Stimulated activated naive CD8-positive, alpha-beta T cell treated with anti-CD3 and anti-CD28 coated beads, Interleukin-15, amount 100 ng/mL, for 72 hours (primary cell): ENCODE data around the gene GTF2H4.

Experiments used
- ATAC-seq: fragments of 150-1000 bp; cut with Tn5 transposase; 2 replicates; pipeline ENCODE4 v1.10.0; 2021; ENCODE audit warnings: mild to moderate bottlenecking, moderate library complexity
- DNase-seq, 2 donors: peaks; one replicate each; pipeline ENCODE4 v3.0.0; 2021 to 2022
- H3K27ac Mint-ChIP-seq, 2 donors: one replicate each; pipeline ENCODE4 v1.8.0; 2022; ENCODE audit warnings: mild to moderate bottlenecking in 2 of 2, mixed read lengths in 2 of 2, moderate library complexity in 2 of 2
- H3K27me3 Mint-ChIP-seq: one replicate; pipeline ENCODE4 v1.8.0; 2022; ENCODE audit warnings: mixed read lengths
- H3K4me1 Mint-ChIP-seq: one replicate; pipeline ENCODE4 v1.8.0; 2022; ENCODE audit warnings: mild to moderate bottlenecking, mixed read lengths
- H3K4me3 Mint-ChIP-seq, 2 donors: one replicate each; pipeline ENCODE4 v1.8.0; 2022; ENCODE audit warnings: mild to moderate bottlenecking in 2 of 2, mixed read lengths in 2 of 2, moderate library complexity in 1 of 2
- H3K9me3 Mint-ChIP-seq, 2 donors: one replicate each; pipeline ENCODE4 v1.8.0; 2022; ENCODE audit warnings: mixed read lengths in 2 of 2

Gene GTF2H4

GRCh38 chr6:30888816-30889495, 19.1 kb upstream of the GTF2H4 start:
- ATAC-seq (no peak), DNase-seq (no peak)
- Mint-ChIP-seq H3K9me3 (no peaks in the 10 kb centered on the region), H3K4me3 (no peak overlapping the region), H3K27me3 (no peaks in the 10 kb centered on the region), H3K4me1 (peaks cover 22% of the 10 kb centered on the region), H3K27ac (no peak overlapping the region)

- ATAC-seq = no peak
- no peak for DNase-seq
- no peaks in the 10 kb centered on the region for H3K9me3 Mint-ChIP-seq
- H3K27ac Mint-ChIP-seq = no peak overlapping the region
- H3K4me1 Mint-ChIP-seq = peaks cover 22% of the 10 kb centered on the region
- no peak overlapping the region for H3K4me3 Mint-ChIP-seq
- no peaks in the 10 kb centered on the region for H3K27me3 Mint-ChIP-seq
Observed at GRCh38 chr6:30889496-30889885, 18.5 kb upstream of the GTF2H4 start.

- Mint-ChIP-seq H3K27me3 (no peaks in the 10 kb centered on the region), H3K4me1 (peaks cover 18% of the 10 kb centered on the region), H3K4me3 (no peak overlapping the region), H3K9me3 (no peaks in the 10 kb centered on the region), H3K27ac (no peak overlapping the region)
- DNase-seq = no peak
- no peak for ATAC-seq
Observed at GRCh38 chr6:30889921-30890645, 17.9 kb upstream of the GTF2H4 start.

- H3K4me1 Mint-ChIP-seq = peaks cover 11% of the 10 kb centered on the region
- no peaks in the 10 kb centered on the region for H3K27me3 Mint-ChIP-seq
- no peak for DNase-seq
- H3K4me3 Mint-ChIP-seq = no peak overlapping the region
- no peak overlapping the region for H3K27ac Mint-ChIP-seq
- peak; percentile 23 for ATAC-seq
- no peaks in the 10 kb centered on the region for H3K9me3 Mint-ChIP-seq
Observed at GRCh38 chr6:30890646-30891449, 17.2 kb upstream of the GTF2H4 start.

- H3K27ac Mint-ChIP-seq = no peak overlapping the region
- no peak overlapping the region for H3K4me3 Mint-ChIP-seq
- no peaks in the 10 kb centered on the region for H3K27me3 Mint-ChIP-seq
- ATAC-seq (no peak), DNase-seq (no peak)
- H3K9me3 Mint-ChIP-seq = no peaks in the 10 kb centered on the region
- peaks cover 5% of the 10 kb centered on the region for H3K4me1 Mint-ChIP-seq
Observed at GRCh38 chr6:30891450-30891723, 16.6 kb upstream of the GTF2H4 start.

- no peak overlapping the region for H3K27ac Mint-ChIP-seq
- no peak overlapping the region for H3K4me3 Mint-ChIP-seq
- H3K9me3 Mint-ChIP-seq = no peaks in the 10 kb centered on the region
- ATAC-seq = no peak
- no peaks in the 10 kb centered on the region for H3K4me1 Mint-ChIP-seq
- H3K27me3 Mint-ChIP-seq = no peaks in the 10 kb centered on the region
- DNase-seq = no peak
Observed at GRCh38 chr6:30891816-30892538, 16.0 kb upstream of the GTF2H4 start.

DNA sequence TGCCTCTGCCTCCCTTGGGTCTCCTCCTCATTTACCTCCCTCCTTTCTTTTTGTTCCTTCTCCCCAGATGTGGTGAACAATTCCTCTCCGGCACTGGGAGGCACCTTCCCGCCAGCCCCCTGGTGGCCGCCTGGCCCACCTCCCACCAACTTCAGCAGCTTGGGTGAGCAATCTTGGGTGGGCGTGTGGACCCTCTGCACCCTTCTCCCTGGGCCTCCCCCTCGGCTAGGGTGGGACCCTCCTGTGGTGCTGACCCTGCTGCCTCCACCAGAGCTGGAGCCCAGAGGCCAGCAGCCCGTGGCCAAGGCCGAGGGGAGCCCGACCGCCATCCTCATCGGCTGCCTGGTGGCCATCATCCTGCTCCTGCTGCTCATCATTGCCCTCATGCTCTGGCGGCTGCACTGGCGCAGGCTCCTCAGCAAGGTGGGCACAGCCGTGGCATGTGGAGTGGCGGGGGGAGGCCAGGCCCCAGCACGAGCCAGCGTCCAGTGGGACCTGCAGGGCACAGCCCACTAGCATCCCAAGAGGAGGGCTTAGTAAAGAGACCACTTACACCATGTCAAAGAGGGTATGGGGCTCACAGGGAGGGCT, 14.9 kb upstream of the GTF2H4 start:
- H3K9me3 Mint-ChIP-seq = no peaks in the 10 kb centered on the region
- ATAC-seq (no peak), DNase-seq (no peak)
- H3K4me1 Mint-ChIP-seq = no peaks in the 10 kb centered on the region
- no peaks in the 10 kb centered on the region for H3K27me3 Mint-ChIP-seq
- H3K4me3 Mint-ChIP-seq = no peak overlapping the region
- H3K27ac Mint-ChIP-seq = no peak overlapping the region

GRCh38 chr6:30893666-30894065, 14.3 kb upstream of the GTF2H4 start:
- H3K9me3 Mint-ChIP-seq = no peaks in the 10 kb centered on the region
- H3K4me1 Mint-ChIP-seq = no peaks in the 10 kb centered on the region
- ATAC-seq (no peak), DNase-seq (no peak)
- no peak overlapping the region for H3K4me3 Mint-ChIP-seq
- H3K27me3 Mint-ChIP-seq = no peaks in the 10 kb centered on the region
- H3K27ac Mint-ChIP-seq = no peak overlapping the region

DNA sequence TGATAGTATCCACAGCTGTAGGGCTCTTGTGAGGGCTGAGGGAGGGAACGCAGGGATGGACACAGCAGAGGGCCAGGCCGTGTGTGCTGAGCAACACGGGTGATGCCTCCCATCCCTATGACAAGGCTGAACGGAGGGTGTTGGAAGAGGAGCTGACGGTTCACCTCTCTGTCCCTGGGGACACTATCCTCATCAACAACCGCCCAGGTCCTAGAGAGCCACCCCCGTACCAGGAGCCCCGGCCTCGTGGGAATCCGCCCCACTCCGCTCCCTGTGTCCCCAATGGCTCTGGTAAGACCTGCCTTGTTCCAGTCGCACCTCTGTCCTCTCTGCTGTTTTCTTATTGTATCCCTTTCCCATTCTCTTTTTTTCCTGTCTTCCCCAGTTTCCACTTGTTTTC, 13.6 kb upstream of the GTF2H4 start:
- no peak overlapping the region for H3K27ac Mint-ChIP-seq
- no peaks in the 10 kb centered on the region for H3K27me3 Mint-ChIP-seq
- H3K4me3 Mint-ChIP-seq = no peak overlapping the region

GRCh38 chr6:30894935-30895334, 13.1 kb upstream of the GTF2H4 start:
- Mint-ChIP-seq H3K4me3 (no peak overlapping the region), H3K4me1 (no peaks in the 10 kb centered on the region), H3K27me3 (no peaks in the 10 kb centered on the region), H3K27ac (no peak overlapping the region), H3K9me3 (no peaks in the 10 kb centered on the region)
- DNase-seq (no peak), ATAC-seq (no peak)

More for the DNA sequence above, 13.6 kb upstream of the GTF2H4 start:
- DNase-seq = no peak
- H3K4me1 Mint-ChIP-seq = no peaks in the 10 kb centered on the region
- ATAC-seq = no peak
- H3K9me3 Mint-ChIP-seq = no peaks in the 10 kb centered on the region

DNA sequence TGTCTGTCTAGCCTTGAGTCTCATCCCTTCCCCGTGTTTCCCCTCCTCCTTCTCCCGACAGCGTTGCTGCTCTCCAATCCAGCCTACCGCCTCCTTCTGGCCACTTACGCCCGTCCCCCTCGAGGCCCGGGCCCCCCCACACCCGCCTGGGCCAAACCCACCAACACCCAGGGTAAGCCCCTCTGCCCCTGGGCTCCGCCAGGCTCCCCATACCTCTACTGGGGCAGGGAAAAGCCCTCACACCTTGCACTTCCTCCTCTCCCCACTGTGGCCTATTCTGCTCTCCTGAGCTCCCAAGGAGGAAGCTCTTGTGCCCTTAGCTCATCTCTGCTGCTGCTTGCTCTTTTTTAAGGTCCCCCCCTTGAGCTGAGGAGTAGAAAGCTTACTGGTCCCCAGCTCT, 12.7 kb upstream of the GTF2H4 start:
- no peaks in the 10 kb centered on the region for H3K27me3 Mint-ChIP-seq
- no peaks in the 10 kb centered on the region for H3K9me3 Mint-ChIP-seq
- no peak for DNase-seq
- peak overlapping the region in 1 of 2 donors; percentile 3 for H3K27ac Mint-ChIP-seq
- no peaks in the 10 kb centered on the region for H3K4me1 Mint-ChIP-seq
- no peak overlapping the region for H3K4me3 Mint-ChIP-seq
- peak; percentile 26 for ATAC-seq

GRCh38 chr6:30896541-30896940, 11.5 kb upstream of the GTF2H4 start:
- H3K4me1 Mint-ChIP-seq = peaks cover 6% of the 10 kb centered on the region
- no peak for DNase-seq
- no peaks in the 10 kb centered on the region for H3K9me3 Mint-ChIP-seq
- H3K27me3 Mint-ChIP-seq = no peaks in the 10 kb centered on the region
- H3K4me3 Mint-ChIP-seq = no peak overlapping the region
- H3K27ac Mint-ChIP-seq = no peak overlapping the region
- ATAC-seq = no peak

- H3K4me1 Mint-ChIP-seq = peaks cover 10% of the 10 kb centered on the region
- ATAC-seq = no peak
- no peaks in the 10 kb centered on the region for H3K27me3 Mint-ChIP-seq
- H3K4me3 Mint-ChIP-seq = no peak overlapping the region
- no peak overlapping the region for H3K27ac Mint-ChIP-seq
- no peaks in the 10 kb centered on the region for H3K9me3 Mint-ChIP-seq
- DNase-seq = no peak
Observed at GRCh38 chr6:30897882-30898281, 10.1 kb upstream of the GTF2H4 start.

DNA sequence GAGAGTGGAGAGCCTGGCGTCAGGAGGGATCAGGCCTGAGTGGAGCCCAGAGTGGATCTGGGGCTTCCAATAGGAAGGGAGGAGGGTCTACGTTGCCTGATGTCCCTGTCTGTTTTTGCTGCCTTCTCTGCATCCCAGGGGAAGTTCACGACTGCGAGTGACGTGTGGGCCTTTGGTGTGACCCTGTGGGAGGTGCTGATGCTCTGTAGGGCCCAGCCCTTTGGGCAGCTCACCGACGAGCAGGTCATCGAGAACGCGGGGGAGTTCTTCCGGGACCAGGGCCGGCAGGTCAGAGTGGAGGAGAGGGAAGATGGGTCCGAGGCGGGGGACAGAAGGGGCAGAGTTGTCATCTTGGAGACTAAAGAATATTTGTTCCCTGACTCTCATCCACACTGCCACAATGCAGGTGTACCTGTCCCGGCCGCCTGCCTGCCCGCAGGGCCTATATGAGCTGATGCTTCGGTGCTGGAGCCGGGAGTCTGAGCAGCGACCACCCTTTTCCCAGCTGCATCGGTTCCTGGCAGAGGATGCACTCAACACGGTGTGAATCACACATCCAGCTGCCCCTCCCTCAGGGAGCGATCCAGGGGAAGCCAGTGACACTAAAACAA, 9.2 kb upstream of the GTF2H4 start:
- peaks cover 11% of the 10 kb centered on the region for H3K4me1 Mint-ChIP-seq
- H3K4me3 Mint-ChIP-seq = no peak overlapping the region
- H3K27me3 Mint-ChIP-seq = no peaks in the 10 kb centered on the region
- no peak overlapping the region for H3K27ac Mint-ChIP-seq
- no peak for ATAC-seq
- DNase-seq = no peak
- no peaks in the 10 kb centered on the region for H3K9me3 Mint-ChIP-seq

- H3K9me3 Mint-ChIP-seq = no peaks in the 10 kb centered on the region
- H3K27me3 Mint-ChIP-seq = no peaks in the 10 kb centered on the region
- DNase-seq = no peak
- H3K4me1 Mint-ChIP-seq = peaks cover 11% of the 10 kb centered on the region
- no peak overlapping the region for H3K4me3 Mint-ChIP-seq
- peak; percentile 83 for ATAC-seq
- no peak overlapping the region for H3K27ac Mint-ChIP-seq
Observed at GRCh38 chr6:30900863-30901417, 7.1 kb upstream of the GTF2H4 start.
